Gastroesophageal sphincter (tissue), 4 donors: ENCODE data around the gene PAX4. TPM values are rescaled to one million over a fixed set of nuclear protein-coding genes. Genes with fewer than 3 reads are reported as not detected.

Source experiments
- ATAC-seq: fragments of 150-250 bp; one replicate; pipeline ENCODE4 v1.9.1; 2016; ENCODE audit warnings: mild to moderate bottlenecking, moderate library complexity
- H3K27ac ChIP-seq, 4 donors: fragments of 200-600 bp; sonication (generic) in 3 of 4; 1 replicate in 3 of 4; 2 replicates in 1 of 4; pipeline ENCODE4 v1.5.1; 2016 to 2019
- H3K27me3 ChIP-seq: fragments of 200-600 bp; sonication (generic); one replicate; pipeline ENCODE4 v1.5.1; 2019
- H3K36me3 ChIP-seq, 2 donors: fragments of 200-600 bp; sonication (generic); one replicate each; pipeline ENCODE4 v1.5.1; 2019; ENCODE audit warnings: control low read depth in 1 of 2
- H3K4me1 ChIP-seq, 3 donors: fragments of 200-600 bp; sonication (generic); 1 replicate in 2 of 3; 2 replicates in 1 of 3; pipeline ENCODE4 v1.5.1; 2016 to 2019; ENCODE audit warnings: control low read depth in 2 of 3
- H3K4me3 ChIP-seq, 2 donors: fragments of 200-600 bp; sonication (generic); one replicate each; pipeline ENCODE4 v1.5.1; 2019; ENCODE audit warnings: mild to moderate bottlenecking in 1 of 2, moderate library complexity in 1 of 2
- H3K9me3 ChIP-seq, 3 donors: fragments of 200-600 bp; sonication (generic); one replicate each; pipeline ENCODE4 v1.5.1; 2017 to 2019; ENCODE audit warnings: control low read depth in 2 of 3
- CTCF ChIP-seq, 4 experiments: fragments of 200-600 bp in 2 of 4; fragments of 450-650 bp in 2 of 4; sonication (generic) in 1 of 4; IDR thresholded peaks; one replicate each; pipeline ENCODE4 v1.5.1; 2017 to 2019; ENCODE audit warnings: antibody characterized with exemption in 4 of 4, mild to moderate bottlenecking in 2 of 4, moderate library complexity in 2 of 4
- EP300 ChIP-seq: sonication (generic); formaldehyde crosslinking; IDR thresholded peaks from one replicate; pipeline ENCODE4 v1.6.1; 2017; ENCODE audit warnings: antibody characterized with exemption, mild to moderate bottlenecking
- POLR2A ChIP-seq, 2 donors: fragments of 450-650 bp; IDR thresholded peaks; one replicate each; pipeline ENCODE4 v1.6.1; 2017; ENCODE audit warnings: antibody characterized with exemption in 2 of 2, mild to moderate bottlenecking in 2 of 2, moderate library complexity in 1 of 2
- POLR2AphosphoS5 ChIP-seq: sonication (generic); formaldehyde crosslinking; IDR thresholded peaks from one replicate; pipeline ENCODE4 v1.6.1; 2017; ENCODE audit warnings: antibody characterized with exemption
- WGBS, 2 donors: methylation state at CpG; one replicate each; pipeline ENCODE4 v1.1.5; 2018; ENCODE audit warnings: low coverage in 1 of 2; 5-methylcytosine and 5-hydroxymethylcytosine counted together
- total RNA-seq, 4 donors: library from RNA; depleted of rRNA; stranded (reverse); fragments of >200 nt; gene quantifications; one replicate each; pipeline ENCODE4 v1.1.0, GENCODE V29; 2016

Gene PAX4
- total RNA-seq, 4 donors from 2014 or later: not detected

- Histone ChIP-seq H3K36me3 (no peaks in the 10 kb centered on the region), H3K4me1 (no peaks in the 10 kb centered on the region), H3K27ac (no peak overlapping the region), H3K27me3 (peaks cover 69% of the 10 kb centered on the region), H3K4me3 (no peak overlapping the region), H3K9me3 (no peaks in the 10 kb centered on the region)
- ATAC-seq: no peak
- TF ChIP-seq CTCF (IDR thresholded peaks at IDR 0.05) (no peak), EP300 (no peak), POLR2AphosphoS5 (no peak), POLR2A (IDR thresholded peaks at IDR 0.05) (no peak)
- WGBS, 2 donors: 1 to 15% methylated on average over 4 to 15 of the region's 27 CpGs
Measured at GRCh38 chr7:127619681-127620405, 1.9 kb upstream of the PAX4 start.

GRCh38 chr7:127618775-127619174, 833 bp upstream of the PAX4 start:
- 60% methylated on average over 1 of the region's 1 CpG; no CpG with 5 or more reads in 1 of the 2 donors for WGBS, 2 donors
- no peak overlapping the region for H3K27ac ChIP-seq
- no peak for TF ChIP-seq POLR2A (IDR thresholded peaks at IDR 0.05)
- TF ChIP-seq EP300: no peak
- no peaks in the 10 kb centered on the region for H3K36me3 ChIP-seq
- H3K4me3 ChIP-seq: no peak overlapping the region
- peaks cover 79% of the 10 kb centered on the region for H3K27me3 ChIP-seq
- no peak for ATAC-seq
- no peaks in the 10 kb centered on the region for H3K4me1 ChIP-seq
- no peaks in the 10 kb centered on the region for H3K9me3 ChIP-seq

- Histone ChIP-seq H3K9me3 (no peaks in the 10 kb centered on the region), H3K4me3 (no peak overlapping the region), H3K27ac (no peak overlapping the region), H3K27me3 (peaks cover 86% of the 10 kb centered on the region), H3K36me3 (no peaks in the 10 kb centered on the region), H3K4me1 (no peaks in the 10 kb centered on the region)
- 82 to 90% methylated on average over 3 to 5 of the region's 5 CpGs for WGBS, 2 donors
- no peak for ATAC-seq
- TF ChIP-seq CTCF (IDR thresholded peaks at IDR 0.05): no peak
- TF ChIP-seq POLR2AphosphoS5: no peak
- TF ChIP-seq EP300: no peak
- no peak for TF ChIP-seq POLR2A (IDR thresholded peaks at IDR 0.05)
Measured at GRCh38 chr7:127616724-127617123, 1.2 kb downstream of the PAX4 start.

DNA sequence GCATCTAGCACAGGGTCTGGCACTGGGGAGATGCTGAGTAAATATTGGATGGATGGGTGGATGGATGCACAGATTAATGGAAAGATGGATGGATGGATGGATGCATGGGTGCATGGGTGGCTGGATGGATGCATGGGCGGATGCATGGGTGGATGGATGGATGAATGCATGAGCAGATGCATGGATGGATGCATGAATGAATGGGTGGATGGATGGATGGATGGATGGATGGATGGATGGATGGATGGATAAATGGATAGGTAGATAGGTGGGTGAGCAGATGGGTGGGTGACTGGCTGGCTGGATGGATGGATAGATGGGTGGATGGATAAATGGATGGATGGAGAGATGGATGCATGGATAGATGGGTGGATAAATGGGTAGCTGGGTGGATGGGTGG, 5.7 kb downstream of the PAX4 start:
- WGBS, 2 donors: 50 to 87% methylated on average over 1 of the region's 1 CpG
- no peaks in the 10 kb centered on the region for H3K4me1 ChIP-seq
- peaks cover 0 to 12% (median 0%) of the 10 kb centered on the region in 3 donors for H3K9me3 ChIP-seq
- no peak for ATAC-seq
- H3K27ac ChIP-seq: no peak overlapping the region
- no peaks in the 10 kb centered on the region for H3K36me3 ChIP-seq
- peaks cover 44% of the 10 kb centered on the region for H3K27me3 ChIP-seq
- no peak for TF ChIP-seq POLR2A (IDR thresholded peaks at IDR 0.05)
- TF ChIP-seq POLR2AphosphoS5: no peak
- no peak for TF ChIP-seq CTCF (IDR thresholded peaks at IDR 0.05)
- no peak for TF ChIP-seq EP300
- H3K4me3 ChIP-seq: no peak overlapping the region

GRCh38 chr7:127609297-127609696, 8.6 kb downstream of the PAX4 start:
- no peaks in the 10 kb centered on the region for H3K36me3 ChIP-seq
- no peak overlapping the region for H3K4me3 ChIP-seq
- WGBS, 2 donors: 78% methylated on average over 1 of the region's 6 CpGs; no CpG with 5 or more reads in 1 of the 2 donors
- ATAC-seq: no peak
- H3K9me3 ChIP-seq: peaks cover 0 to 12% (median 0%) of the 10 kb centered on the region in 3 donors
- H3K4me1 ChIP-seq: no peaks in the 10 kb centered on the region
- H3K27me3 ChIP-seq: peaks cover 15% of the 10 kb centered on the region
- no peak overlapping the region for H3K27ac ChIP-seq
- TF ChIP-seq EP300: no peak
- no peak for TF ChIP-seq POLR2A (IDR thresholded peaks at IDR 0.05)
- TF ChIP-seq POLR2AphosphoS5: no peak
- no peak for TF ChIP-seq CTCF (IDR thresholded peaks at IDR 0.05)
